NCI-H446 treated with DMSO at 0.1 percent for 48 hours (cell line): ENCODE measurements around the gene CD72.

Experiments used
- DNase-seq: peaks from one replicate; lab custom pipeline; 2025; lab: John Stamatoyannopoulos, UW

The CD72 gene

GRCh38 chr9:35618325-35618727, at the start of gene CD72:
CD72 (minus strand) TSS chr9:35618413; CDS start chr9:35618303, 110 bp downstream.
- no peak for DNase-seq

GRCh38 chr9:35667939-35668338, 49.7 kb upstream of the CD72 start:
- no peak for DNase-seq

GRCh38 chr9:35666549-35666948, 48.3 kb upstream of the CD72 start:
- DNase-seq: no peak

DNA sequence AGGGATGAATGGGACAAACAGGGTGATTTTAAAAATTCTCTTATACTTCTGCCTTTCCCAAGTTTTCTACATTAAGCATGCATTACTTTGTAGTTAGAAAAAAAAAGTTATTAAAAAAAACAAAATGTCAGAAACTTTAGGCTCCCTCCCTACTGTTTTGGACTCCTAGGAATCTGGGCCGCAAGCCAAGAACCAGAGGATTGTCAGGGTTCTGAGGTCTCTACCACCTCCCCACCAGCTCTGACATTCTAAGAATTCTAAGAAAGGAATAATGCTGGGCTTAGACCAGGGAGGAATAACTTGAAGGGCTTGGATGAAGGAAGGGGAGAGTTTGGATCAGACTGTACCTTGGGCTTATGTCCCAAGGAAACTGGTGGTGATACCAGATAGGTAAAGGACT, 47.8 kb upstream of the CD72 start:
- no peak for DNase-seq

- DNase-seq: no peak
Measured at GRCh38 chr9:35665471-35665818, 47.2 kb upstream of the CD72 start.

GRCh38 chr9:35664531-35665470, 46.6 kb upstream of the CD72 start, which contains the start of gene ARHGEF39:
ARHGEF39 (minus strand) TSS chr9:35665195; CDS start chr9:35665169, 26 bp downstream.
- DNase-seq: peak; percentile 57

- no peak for DNase-seq
Measured at GRCh38 chr9:35662437-35662836, 44.2 kb upstream of the CD72 start.

DNA sequence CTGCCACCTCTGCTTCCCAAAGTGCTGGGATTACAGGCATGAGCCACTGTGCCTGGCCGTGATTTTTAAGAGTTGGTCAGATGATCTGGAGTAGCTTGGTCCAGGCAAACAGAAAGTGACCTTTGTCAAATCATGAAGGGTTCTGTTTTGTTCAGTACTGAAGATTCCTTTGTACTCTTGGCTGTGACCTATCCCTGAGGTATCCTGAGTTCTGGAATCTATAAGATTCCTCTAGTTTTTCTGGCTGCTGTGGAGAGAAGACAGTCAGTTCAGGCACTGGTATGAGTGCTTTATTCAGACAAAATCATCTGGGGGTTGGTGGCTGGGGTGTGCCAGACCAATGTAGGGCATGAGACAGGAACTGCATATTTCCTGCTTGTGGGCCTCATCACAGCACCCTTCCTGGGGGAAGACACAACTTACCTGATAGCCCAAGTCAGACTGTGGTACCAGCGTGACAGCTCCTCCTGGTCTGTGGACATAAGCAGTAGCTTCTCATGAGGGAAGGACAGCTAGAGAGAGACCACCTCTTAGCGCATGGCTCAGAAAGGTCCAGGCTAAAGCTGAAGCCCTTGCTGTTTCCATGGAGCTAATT, 43.6 kb upstream of the CD72 start:
- no peak for DNase-seq

- no peak for DNase-seq
Measured at GRCh38 chr9:35660966-35661415, 42.8 kb upstream of the CD72 start.

DNA sequence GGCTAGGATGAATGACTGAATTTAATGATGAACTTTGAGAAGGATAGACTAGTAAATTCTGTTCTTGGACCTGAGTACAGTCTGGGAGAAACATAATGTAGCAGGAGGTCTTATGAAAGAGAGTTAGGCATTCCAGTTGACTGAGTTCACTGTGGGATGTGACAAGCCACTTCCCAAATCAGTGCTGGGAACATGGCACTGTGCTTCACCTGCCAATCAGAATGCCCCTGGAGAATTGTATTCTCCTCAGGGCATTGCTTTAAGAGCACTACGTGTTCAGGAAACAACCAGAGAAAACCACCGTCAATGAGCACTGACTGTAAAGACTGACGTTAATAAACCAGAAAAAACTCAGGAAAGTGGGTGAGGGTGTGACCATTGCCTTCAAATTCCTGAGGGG, 41.1 kb upstream of the CD72 start:
- no peak for DNase-seq

- DNase-seq: no peak
Measured at GRCh38 chr9:35658968-35659220, 40.7 kb upstream of the CD72 start.

DNA sequence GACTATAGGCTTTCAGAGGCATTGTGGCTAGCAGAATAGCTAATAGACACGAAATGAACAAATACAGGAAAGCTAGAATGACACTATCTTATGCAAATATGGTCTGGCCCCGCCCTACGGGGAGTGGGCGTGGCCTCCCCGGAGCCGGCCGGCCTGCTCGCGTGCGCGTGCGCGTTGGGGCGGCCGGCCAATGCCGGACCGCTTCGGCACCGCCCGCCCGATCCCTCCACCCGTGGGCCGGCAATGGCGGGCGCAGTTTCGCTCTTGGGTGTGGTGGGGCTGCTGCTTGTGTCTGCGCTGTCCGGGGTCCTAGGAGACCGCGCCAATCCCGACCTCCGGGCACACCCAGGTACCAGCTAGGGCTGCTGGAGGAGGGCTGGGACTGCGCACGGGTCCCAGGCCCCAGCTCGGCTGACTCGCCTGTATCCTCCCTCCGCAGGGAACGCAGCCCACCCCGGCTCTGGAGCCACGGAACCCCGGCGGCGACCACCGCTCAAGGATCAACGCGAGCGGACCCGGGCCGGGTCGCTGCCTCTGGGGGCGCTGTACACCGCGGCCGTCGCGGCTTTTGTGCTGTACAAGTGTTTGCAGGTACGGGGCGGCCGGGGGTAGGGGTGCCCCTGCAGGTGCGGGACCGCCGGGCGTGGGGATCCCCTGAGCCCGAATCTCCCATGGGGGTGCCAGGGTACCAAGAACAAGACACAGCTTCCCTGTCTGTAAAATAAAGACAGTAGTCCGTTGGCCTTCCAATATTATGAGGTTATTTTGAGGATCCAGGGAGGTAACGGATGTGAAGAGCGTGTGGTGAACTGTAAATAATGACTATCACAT, 40.1 kb upstream of the CD72 start, which contains the start of gene CCDC107:
TSS of gene CCDC107 (plus strand) at position 156 of the 831 bp plus-strand sequence. CDS start at position 244, 88 bp downstream.
- DNase-seq: peak; percentile 89

GRCh38 chr9:35657546-35658136, 39.4 kb upstream of the CD72 start, which contains the start of gene RMRP:
RMRP (minus strand) TSS chr9:35658019.
- peak; percentile 99 for DNase-seq

GRCh38 chr9:35656831-35657545, 38.8 kb upstream of the CD72 start:
- no peak for DNase-seq

- no peak for DNase-seq
Measured at GRCh38 chr9:35656348-35656747, 38.1 kb upstream of the CD72 start.

- no peak for DNase-seq
Measured at GRCh38 chr9:35653611-35654010, 35.4 kb upstream of the CD72 start.

GRCh38 chr9:35652829-35653209, 34.6 kb upstream of the CD72 start:
- DNase-seq: no peak

GRCh38 chr9:35651956-35652828, 34.0 kb upstream of the CD72 start:
- DNase-seq: no peak

DNA sequence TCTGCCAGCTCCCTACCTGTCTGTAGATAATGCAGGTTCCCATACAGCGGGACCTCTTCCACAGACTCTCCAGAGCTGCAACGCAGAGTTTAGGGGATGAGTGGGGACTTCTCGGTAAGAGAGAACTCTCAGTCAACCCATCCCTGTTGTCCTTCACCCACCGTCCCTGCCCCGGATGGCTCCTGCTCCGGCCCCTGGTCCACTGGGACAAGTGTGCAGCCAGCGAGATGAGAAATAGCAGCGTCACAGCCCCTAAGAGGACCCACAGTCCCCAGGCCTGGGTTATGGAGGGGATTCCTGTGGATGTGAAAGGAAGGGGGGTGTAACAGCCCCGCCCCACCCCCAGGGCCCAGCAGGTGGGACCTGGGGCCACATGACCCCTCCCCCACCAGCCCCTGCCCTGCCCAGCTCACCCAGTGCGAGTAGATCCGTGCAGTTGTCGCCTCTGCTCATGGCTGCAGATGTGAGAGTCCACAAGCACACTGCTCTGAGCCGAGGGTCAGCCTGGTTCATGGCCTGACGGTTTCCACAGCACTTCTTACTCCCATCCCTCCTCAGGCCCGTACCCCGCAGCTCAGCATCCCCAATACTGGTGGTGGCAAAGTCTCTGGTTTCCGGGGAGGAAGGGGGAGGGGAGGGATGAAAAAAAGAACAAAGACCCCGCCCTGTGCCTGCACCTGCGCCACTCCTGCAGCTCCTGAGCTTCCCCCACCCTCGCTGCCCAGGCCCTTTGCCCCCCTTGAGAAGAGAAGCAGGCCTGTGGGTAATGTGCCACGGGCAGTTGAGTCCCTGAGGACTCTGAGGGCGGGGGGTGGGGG, 32.3 kb upstream of the CD72 start, which contains the start of gene SIT1:
TSS of gene SIT1 (minus strand) at position 591 of the 818 bp plus-strand sequence. CDS start at position 513, 78 bp downstream.
- no peak for DNase-seq
